GM19372 (cell line): ENCODE measurements around the gene PPP1R9B.

ENCODE experiments used
- ATAC-seq: cut with Tn5 transposase; IDR thresholded peaks from one replicate; pipeline ENCODE4 v1.9.1; 2021; ENCODE audit warnings: mild to moderate bottlenecking, low read depth, moderate library complexity; ENCODE audit not compliant: unreplicated experiment

PPP1R9B gene

GRCh38 chr17:50111673-50112655, 38.5 kb downstream of the PPP1R9B start:
- no peak for ATAC-seq

- no peak for ATAC-seq
Observed at GRCh38 chr17:50110591-50111349, 39.7 kb downstream of the PPP1R9B start.

DNA sequence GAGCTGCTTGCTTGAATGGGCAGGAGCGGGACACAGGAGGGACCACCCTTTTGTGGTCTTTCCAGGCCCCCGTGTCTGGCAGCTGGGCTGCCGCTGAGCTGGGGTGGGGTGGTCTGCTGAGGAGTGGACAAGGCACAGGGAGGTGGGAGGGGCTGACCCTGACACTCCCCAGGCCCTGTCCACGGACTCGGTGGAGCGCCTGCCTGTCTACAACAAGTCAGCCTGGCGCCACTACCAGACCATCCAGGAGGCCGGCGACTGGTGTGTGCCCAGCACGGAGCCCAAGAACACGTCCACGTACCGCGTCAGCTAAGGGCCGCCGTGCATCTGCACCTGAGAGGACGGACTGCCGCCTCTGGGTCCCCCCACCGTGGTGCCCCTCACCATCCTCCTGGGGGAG, 40.7 kb downstream of the PPP1R9B start:
- ATAC-seq = no peak

- ATAC-seq = no peak
Observed at GRCh38 chr17:50109207-50109606, 41.3 kb downstream of the PPP1R9B start.

DNA sequence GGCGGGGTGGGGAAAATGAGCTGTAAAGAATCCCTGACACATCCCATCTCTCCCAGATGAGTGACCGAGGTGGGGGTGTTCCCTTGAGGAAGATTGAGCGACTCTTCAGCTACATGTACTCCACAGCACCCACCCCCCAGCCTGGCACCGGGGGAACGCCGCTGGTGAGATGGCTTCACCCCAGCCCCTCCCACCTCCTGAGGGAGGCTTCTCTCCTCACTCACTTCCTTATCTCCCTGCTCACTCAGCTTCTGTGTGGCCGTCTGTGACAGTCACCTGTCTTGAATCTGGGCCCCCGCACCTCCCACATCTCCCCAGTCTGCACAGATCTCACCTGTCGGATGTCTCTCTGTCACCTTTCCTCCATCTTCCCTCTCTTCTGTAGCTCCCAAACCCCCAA, 41.9 kb downstream of the PPP1R9B start:
- no peak for ATAC-seq

- no peak for ATAC-seq
Observed at GRCh38 chr17:50107790-50108414, 42.6 kb downstream of the PPP1R9B start.

DNA sequence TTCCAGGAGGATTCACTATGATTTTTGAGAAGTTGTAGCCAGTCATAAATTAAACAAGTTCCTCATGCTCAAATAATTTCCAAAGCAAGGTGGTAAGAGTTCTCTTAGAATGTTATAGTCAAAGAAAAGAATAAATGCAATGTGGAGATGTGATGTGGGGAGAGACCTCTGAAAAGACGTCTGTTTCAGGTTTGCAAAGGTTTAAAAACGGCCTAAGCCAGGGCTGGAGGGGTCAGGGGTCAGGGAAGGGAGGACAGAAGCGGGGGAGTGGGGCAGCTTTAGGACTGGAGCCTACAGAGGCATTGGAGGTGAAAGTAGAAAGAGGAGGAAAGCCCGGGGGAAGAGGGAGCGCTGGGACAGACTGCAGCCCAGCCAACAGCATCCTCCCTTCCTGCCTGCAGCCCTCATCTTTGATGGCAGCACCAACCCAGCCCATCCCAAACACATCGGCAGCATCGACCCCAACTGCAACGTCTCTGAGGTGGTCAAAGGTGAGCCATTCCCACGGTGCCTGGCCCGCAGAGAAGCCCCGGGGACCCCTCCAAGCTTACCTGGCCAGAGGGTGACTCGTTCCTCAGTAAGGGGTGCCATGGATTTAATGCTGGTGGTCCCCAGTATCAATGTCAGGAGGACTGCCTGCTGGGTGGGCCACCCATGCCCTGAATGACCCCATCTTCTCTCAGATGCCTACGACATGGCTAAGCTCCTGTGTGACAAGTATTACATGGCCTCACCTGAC, 43.9 kb downstream of the PPP1R9B start:
- no peak for ATAC-seq

GRCh38 chr17:50105811-50106210, 44.7 kb downstream of the PPP1R9B start:
- ATAC-seq = no peak

GRCh38 chr17:50103941-50104340, 46.5 kb downstream of the PPP1R9B start:
- ATAC-seq = no peak

- no peak for ATAC-seq
Observed at GRCh38 chr17:50103252-50103651, 47.2 kb downstream of the PPP1R9B start.

DNA sequence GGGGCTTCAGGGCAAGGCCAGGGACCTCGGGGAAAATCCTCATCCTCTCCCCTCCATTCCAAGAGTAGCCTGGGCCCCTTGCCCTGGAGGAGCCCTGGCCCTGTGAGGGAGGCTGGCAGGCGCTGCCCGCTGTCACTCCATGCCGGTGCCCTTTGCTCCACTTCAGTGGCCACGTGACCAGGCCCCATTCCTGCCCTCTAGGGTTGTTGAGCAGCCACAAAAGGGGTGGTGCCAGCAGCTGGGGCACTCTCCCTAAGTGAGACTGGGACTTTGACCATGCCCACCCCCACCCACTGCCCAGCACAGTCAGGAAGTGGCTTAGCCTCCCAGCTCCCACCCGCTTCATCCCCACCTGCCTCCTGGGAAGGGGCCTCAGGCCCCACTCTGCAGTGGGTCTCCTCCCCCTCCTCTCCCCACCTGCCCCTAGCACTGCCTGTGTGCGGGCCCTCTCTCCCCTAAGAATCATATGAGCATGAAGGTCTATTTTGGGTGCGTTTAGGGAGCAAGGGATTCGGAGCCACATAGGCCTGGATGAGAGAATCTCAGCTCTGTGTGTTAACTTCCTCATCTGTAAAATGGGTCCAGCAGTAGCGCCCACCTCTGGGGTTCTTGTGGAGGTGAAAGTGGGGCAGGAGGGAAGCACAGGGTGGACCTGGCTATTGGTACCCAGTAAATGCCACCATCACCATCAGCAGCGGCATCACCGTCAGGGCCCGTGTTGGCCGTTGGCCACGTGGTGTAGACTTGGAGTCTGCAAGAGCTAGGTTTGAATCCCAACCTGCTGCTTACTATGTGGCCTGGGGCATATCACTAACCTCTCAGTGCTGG, 48.1 kb downstream of the PPP1R9B start:
- ATAC-seq = no peak

- no peak for ATAC-seq
Observed at GRCh38 chr17:50101346-50102163, 48.9 kb downstream of the PPP1R9B start.

DNA sequence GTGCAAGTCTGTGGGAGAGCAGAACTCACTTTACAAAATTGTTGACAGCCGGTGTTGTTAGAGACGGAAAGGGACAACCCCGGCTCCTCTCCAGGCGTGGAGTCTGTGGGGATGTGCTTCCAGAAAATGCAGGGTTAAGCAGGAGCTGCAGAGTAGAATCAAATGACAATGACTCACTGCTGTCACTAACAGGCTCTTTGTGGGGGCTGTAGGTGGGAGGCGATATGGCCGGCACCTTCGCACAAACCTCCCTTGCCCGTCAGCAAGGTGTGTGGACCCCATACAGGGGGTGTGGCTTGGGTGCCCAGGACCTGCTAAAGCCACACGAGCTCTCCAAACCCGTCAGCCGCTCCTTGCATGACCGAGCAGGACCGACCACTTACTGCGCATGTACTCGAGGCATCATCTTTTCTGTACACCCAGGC, 49.5 kb downstream of the PPP1R9B start:
- no peak for ATAC-seq

- ATAC-seq = no peak
Observed at GRCh38 chr17:50100480-50100883, 50.0 kb downstream of the PPP1R9B start.

DNA sequence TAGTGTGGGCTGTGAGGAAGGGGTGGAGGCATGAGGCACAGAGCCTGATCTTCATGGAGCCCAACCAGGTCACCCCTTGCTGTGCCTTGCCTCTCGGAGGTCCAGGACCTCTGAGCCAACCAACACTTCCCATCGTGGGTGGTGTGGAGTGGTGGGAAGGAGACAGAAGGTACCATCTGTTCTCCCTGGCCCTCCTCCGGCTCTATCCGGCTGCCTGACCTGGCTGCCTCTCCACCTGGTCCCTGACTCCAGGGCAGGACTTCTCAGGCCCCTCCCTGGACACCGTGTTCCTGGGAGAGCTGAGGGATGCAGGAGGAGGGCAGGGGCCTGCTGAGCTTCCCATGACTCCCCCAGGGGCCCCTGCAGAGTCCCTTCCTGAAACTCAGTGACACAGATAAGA, 51.5 kb downstream of the PPP1R9B start:
- no peak for ATAC-seq

- no peak for ATAC-seq
Observed at GRCh38 chr17:50098583-50098982, 51.9 kb downstream of the PPP1R9B start.

- ATAC-seq = no peak
Observed at GRCh38 chr17:50097926-50098325, 52.6 kb downstream of the PPP1R9B start.

GRCh38 chr17:50097455-50097854, 53.0 kb downstream of the PPP1R9B start:
- ATAC-seq = no peak

- no peak for ATAC-seq
Observed at GRCh38 chr17:50096758-50097157, 53.7 kb downstream of the PPP1R9B start.
